BLaER1 treated with 17β-estradiol and CSF1 and Interleukin-3, amounts not matched to agents 10 nM and 100 nM (cell line): Measurements from ENCODE around the gene TAL1.
A peak's percentile ranks its signal among the peaks of the same experiment; 100 is the strongest.

ENCODE experiments used
- H3K27ac ChIP-seq, 11 experiments: shearing (Covaris generic); formaldehyde crosslinking; 2 replicates each; pipeline ENCODE4 v1.8.1; 2022
- H3K27me3 ChIP-seq, 11 experiments: shearing (Covaris generic); formaldehyde crosslinking; 2 replicates each; pipeline ENCODE4 v1.8.1; 2022
- H3K36me3 ChIP-seq, 11 experiments: shearing (Covaris generic); formaldehyde crosslinking; 2 replicates each; pipeline ENCODE4 v1.8.1; 2022
- H3K4me1 ChIP-seq, 10 experiments: shearing (Covaris generic); formaldehyde crosslinking; 2 replicates each; pipeline ENCODE4 v1.8.1; 2022
- H3K4me2 ChIP-seq, 11 experiments: shearing (Covaris generic); formaldehyde crosslinking; 2 replicates each; pipeline ENCODE4 v1.8.1; 2022
- H3K4me3 ChIP-seq, 10 experiments: shearing (Covaris generic); formaldehyde crosslinking; 2 replicates each; pipeline ENCODE4 v1.8.1; 2022
- H3K9ac ChIP-seq, 11 experiments: shearing (Covaris generic); formaldehyde crosslinking; 2 replicates each; pipeline ENCODE4 v1.8.1; 2022
- H3K9me3 ChIP-seq, 11 experiments: shearing (Covaris generic); formaldehyde crosslinking; replicated peaks in 1 of 11; 2 replicates each; pipeline ENCODE4 v1.8.1; 2022
- H4K20me1 ChIP-seq, 11 experiments: shearing (Covaris generic); formaldehyde crosslinking; 2 replicates each; pipeline ENCODE4 v1.8.1; 2022
- Cebpa-rat ChIP-seq, 11 experiments: shearing (Covaris generic); IDR thresholded peaks; 2 replicates each; pipeline ENCODE4 v1.8.1; 2022

The TAL1 gene

DNA sequence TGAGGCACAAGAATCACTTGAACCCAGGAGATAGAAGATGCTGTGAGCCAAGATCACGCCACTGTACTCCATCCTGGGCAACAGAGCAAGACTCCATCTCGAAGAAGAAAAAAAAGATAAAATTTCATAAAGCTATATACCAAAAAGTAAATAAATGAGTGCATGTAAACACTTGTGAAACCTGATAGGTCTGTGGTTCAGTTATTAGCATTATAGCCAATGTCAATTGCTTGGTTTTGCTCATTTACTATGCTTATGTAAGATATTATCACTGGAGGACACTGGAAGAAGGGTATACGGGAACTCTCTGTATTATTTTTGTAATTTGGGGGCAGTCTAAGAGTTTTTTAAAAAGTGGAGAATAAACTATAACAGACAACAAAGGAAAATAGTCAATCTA lies 17.7 kb upstream of the TAL1 start:
- Histone ChIP-seq H3K4me1 (peaks cover 0 to 5% (median 0%) of the 10 kb centered on the region in 10 experiments; a peak in 5 of 20 replicates), H3K9me3 (no peaks in the 10 kb centered on the region), H3K4me2 (no peak overlapping the region), H3K9ac (no peak overlapping the region), H3K27ac (no peak overlapping the region), H3K36me3 (peaks cover 0 to 59% (median 50%) of the 10 kb centered on the region in 11 experiments; a peak in 20 of 22 replicates), H3K27me3 (no peaks in the 10 kb centered on the region), H4K20me1 (peaks cover 0 to 3% (median 0%) of the 10 kb centered on the region in 11 experiments; a peak in 2 of 22 replicates), H3K4me3 (no peak overlapping the region)
- no peak for TF ChIP-seq Cebpa-rat (IDR thresholded peaks at IDR 0.05)

GRCh38 chr1:47244339-47244862 lies 12.4 kb upstream of the TAL1 start:
- H3K4me3 ChIP-seq = no peak overlapping the region
- peak overlapping the region in 3 of 11 experiments; percentile 43 to 61 (median 60); a peak in 7 of 22 replicates for H3K4me2 ChIP-seq
- no peak overlapping the region for H3K9ac ChIP-seq
- peaks cover 0 to 7% (median 6%) of the 10 kb centered on the region in 11 experiments; a peak in 16 of 22 replicates for H3K36me3 ChIP-seq
- H3K27me3 ChIP-seq = no peaks in the 10 kb centered on the region
- H3K27ac ChIP-seq = no peak overlapping the region
- no peaks in the 10 kb centered on the region for H3K9me3 ChIP-seq
- H4K20me1 ChIP-seq = no peaks in the 10 kb centered on the region; a peak in 1 of 22 replicates
- H3K4me1 ChIP-seq = peaks cover 0 to 28% (median 3%) of the 10 kb centered on the region in 10 experiments; a peak in 8 of 20 replicates
- no peak for TF ChIP-seq Cebpa-rat (IDR thresholded peaks at IDR 0.05)

- no peaks in the 10 kb centered on the region; a peak in 1 of 22 replicates for H4K20me1 ChIP-seq
- H3K9me3 ChIP-seq = no peaks in the 10 kb centered on the region
- no peak for TF ChIP-seq Cebpa-rat (IDR thresholded peaks at IDR 0.05)
- no peak overlapping the region for H3K27ac ChIP-seq
- no peaks in the 10 kb centered on the region for H3K27me3 ChIP-seq
- peaks cover 0 to 2% (median under 1%) of the 10 kb centered on the region in 11 experiments; a peak in 8 of 22 replicates for H3K36me3 ChIP-seq
- H3K4me1 ChIP-seq = peaks cover 0 to 33% (median 6%) of the 10 kb centered on the region in 10 experiments; a peak in 10 of 20 replicates
- H3K9ac ChIP-seq = no peak overlapping the region
- peak overlapping the region in 5 of 11 experiments; percentile 4 to 61 (median 43); a peak in 6 of 22 replicates for H3K4me2 ChIP-seq
- H3K4me3 ChIP-seq = no peak overlapping the region
Observed at GRCh38 chr1:47243910-47244309, 11.9 kb upstream of the TAL1 start.

DNA sequence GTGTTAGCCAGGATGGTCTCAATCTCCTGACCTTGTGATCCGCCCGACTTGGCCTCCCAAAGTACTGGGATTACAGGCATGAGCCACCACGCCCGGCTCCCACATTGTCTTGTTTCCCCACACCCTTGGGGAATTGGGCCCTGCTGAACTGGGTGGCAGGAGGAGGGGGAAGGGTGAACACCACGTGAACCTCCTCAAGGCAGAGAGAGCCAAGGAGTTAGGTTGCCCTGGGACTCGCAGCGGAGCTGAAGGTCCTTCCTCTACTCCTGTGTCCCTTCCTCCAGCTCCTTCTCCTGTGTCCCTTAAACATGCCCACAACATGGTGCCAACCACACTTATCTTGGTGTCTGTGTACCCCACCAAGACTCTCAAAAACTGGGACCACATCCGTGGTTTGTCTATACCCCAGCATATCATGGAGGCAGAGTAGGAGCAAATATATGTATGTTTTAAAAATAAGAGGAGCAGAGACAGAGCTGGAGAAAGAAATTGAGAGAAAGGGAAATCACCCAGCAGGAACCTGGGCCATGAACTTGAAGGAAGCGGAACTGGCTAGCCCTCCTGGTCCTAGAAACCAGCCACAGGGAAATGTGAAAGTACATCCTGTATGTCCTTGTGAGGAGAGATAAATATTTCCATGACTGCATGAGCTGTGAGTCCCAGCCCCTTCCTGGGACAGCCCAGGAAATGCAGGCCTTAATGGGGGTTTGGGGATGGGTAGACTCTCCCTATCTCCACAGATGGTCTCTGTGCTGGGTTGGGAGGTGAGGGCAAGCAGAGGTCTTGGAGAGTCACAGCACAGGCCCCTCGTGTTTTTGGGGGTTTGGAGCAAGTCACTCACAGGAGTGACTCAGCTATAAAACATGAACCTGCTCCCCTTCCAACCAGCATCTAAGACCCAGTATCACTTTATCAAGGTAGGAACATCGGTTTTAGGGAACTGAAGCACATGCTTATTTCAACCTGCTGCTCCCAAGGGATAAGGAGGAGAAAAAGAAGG lies 9.4 kb upstream of the TAL1 start:
- Histone ChIP-seq H3K27ac (no peak overlapping the region), H3K9me3 (no peaks in the 10 kb centered on the region), H3K9ac (no peak overlapping the region), H3K27me3 (peaks cover 0 to 1% (median 0%) of the 10 kb centered on the region in 11 experiments; a peak in 2 of 22 replicates), H3K36me3 (no peaks in the 10 kb centered on the region), H3K4me3 (no peak overlapping the region), H3K4me2 (peak overlapping the region in 3 of 11 experiments; percentile 11 to 20 (median 15); a peak in 2 of 22 replicates), H3K4me1 (peaks cover 0 to 58% (median 6%) of the 10 kb centered on the region in 10 experiments; a peak in 10 of 20 replicates), H4K20me1 (no peaks in the 10 kb centered on the region; a peak in 1 of 22 replicates)
- TF ChIP-seq Cebpa-rat (IDR thresholded peaks at IDR 0.05) = no peak

DNA sequence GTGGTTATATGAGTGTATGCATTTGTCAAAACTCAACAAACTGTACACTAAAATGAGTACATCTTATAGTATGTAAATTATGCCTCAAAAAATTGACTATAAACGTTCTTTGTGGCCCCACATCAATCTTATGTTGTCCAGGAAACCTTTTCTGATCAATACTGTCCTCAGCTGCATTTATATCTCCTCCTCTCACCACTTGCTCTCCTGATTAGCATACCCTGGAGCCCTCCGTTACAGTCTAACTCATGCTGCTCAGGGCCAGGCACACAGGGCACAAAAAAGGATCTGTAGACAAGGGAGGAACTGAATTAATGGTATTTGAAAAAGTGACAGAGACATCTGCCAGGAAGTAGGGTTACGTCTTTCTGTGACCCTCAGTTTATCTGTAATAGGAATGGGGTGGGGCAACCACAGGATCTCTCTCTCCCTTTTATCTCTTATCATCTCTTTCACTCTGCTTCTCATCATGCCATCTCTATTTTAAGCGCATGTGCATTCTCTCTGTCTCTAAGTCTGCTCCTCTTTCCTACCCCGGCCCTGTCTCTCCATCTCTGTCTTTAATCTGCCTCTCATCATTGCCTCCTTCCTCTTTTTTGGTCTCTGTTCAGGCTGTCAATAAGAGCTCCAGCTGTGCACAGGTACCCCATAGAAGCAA lies 7.0 kb upstream of the TAL1 start:
- Histone ChIP-seq H3K9me3 (no peaks in the 10 kb centered on the region), H3K27ac (no peak overlapping the region), H3K4me3 (no peak overlapping the region), H3K9ac (no peak overlapping the region), H3K4me1 (peaks cover 12 to 69% (median 21%) of the 10 kb centered on the region in 10 experiments), H3K27me3 (peaks cover under 1 to 25% (median 19%) of the 10 kb centered on the region in 11 experiments; a peak in 20 of 22 replicates), H4K20me1 (no peaks in the 10 kb centered on the region; a peak in 1 of 22 replicates), H3K36me3 (no peaks in the 10 kb centered on the region), H3K4me2 (0 out of 22 replicates have a peak overlapping the region, but pooled peaks of 1 of the 11 experiments have one; percentile 1)
- TF ChIP-seq Cebpa-rat (IDR thresholded peaks at IDR 0.05) = no peak

DNA sequence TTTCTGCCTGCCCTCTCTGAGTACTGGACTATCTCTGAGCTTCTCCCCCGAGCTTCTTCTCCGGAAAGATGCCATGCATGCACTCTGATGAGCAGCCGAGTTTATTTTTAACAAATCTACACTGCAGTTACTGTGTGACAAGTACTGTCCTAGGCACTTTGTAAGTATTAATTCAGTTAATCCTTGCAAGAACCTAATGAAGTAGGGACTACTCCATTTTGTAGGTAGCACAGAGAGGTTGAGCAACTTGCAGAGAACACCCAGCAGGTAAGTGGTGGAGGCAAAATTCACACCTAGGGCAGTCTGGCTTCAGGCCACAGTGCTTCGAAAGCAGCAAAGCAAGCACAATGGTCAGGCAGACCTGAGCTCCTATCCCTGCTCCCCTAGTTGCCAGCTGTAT lies 3.8 kb upstream of the TAL1 start:
- Histone ChIP-seq H3K4me2 (peak overlapping the region; percentile 66 to 88 (median 74)), H3K4me3 (0 out of 20 replicates have a peak overlapping the region, but pooled peaks of 1 of the 10 experiments have one; percentile 17), H3K27me3 (peaks cover 29 to 57% (median 52%) of the 10 kb centered on the region in 11 experiments), H3K4me1 (peaks cover 17 to 86% (median 35%) of the 10 kb centered on the region in 10 experiments), H3K36me3 (no peaks in the 10 kb centered on the region), H3K9me3 (peaks cover 0 to 22% (median 10%) of the 10 kb centered on the region in 11 experiments; a peak in 16 of 22 replicates), H4K20me1 (peaks cover 0 to 7% (median 0%) of the 10 kb centered on the region in 11 experiments; a peak in 5 of 22 replicates), H3K27ac (peak overlapping the region in 3 of 11 experiments; percentile 4 to 45 (median 42); a peak in 3 of 22 replicates), H3K9ac (peak overlapping the region in 4 of 11 experiments; percentile 20 to 43 (median 26); a peak in 4 of 22 replicates)
- no peak for TF ChIP-seq Cebpa-rat (IDR thresholded peaks at IDR 0.05)

GRCh38 chr1:47235241-47235681 lies 3.2 kb upstream of the TAL1 start:
- Histone ChIP-seq H3K36me3 (no peaks in the 10 kb centered on the region), H3K4me3 (peak overlapping the region in 2 of 10 experiments; percentile 17 to 19; a peak in 2 of 20 replicates), H3K27ac (peak overlapping the region in 3 of 11 experiments; percentile 4 to 45 (median 42); a peak in 5 of 22 replicates), H3K27me3 (peaks cover 34 to 63% (median 57%) of the 10 kb centered on the region in 11 experiments), H3K4me1 (peaks cover 17 to 91% (median 37%) of the 10 kb centered on the region in 10 experiments), H3K9me3 (peaks cover 0 to 28% (median 12%) of the 10 kb centered on the region in 11 experiments; a peak in 16 of 22 replicates), H4K20me1 (peaks cover 0 to 12% (median 0%) of the 10 kb centered on the region in 11 experiments; a peak in 7 of 22 replicates), H3K9ac (peak overlapping the region in 4 of 11 experiments; percentile 20 to 43 (median 26); a peak in 4 of 22 replicates), H3K4me2 (peak overlapping the region; percentile 66 to 88 (median 74))
- no peak for TF ChIP-seq Cebpa-rat (IDR thresholded peaks at IDR 0.05)

DNA sequence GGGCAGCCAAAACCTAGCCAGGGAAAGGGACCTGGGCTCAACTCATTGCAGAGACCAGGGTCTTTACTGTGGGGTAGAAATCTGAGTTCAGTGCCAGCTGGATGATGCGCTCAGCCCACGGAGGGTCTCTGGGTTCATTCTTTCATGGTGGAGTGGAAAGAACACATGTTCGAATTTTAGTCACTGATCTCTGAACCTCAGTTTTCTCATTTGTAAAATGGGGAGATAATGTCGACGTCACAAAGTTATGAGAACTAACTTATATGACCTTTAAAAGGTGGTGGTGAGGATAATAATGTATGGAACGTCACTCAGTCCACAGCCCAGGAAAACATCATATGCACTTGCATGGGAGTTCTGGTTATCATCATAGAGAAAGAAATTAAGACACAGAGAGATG lies 1.2 kb upstream of the TAL1 start:
- TF ChIP-seq Cebpa-rat (IDR thresholded peaks at IDR 0.05) = no peak
- H3K36me3 ChIP-seq = no peaks in the 10 kb centered on the region
- H3K4me1 ChIP-seq = peaks cover 13 to 92% (median 34%) of the 10 kb centered on the region in 10 experiments
- peaks cover 55 to 84% (median 78%) of the 10 kb centered on the region in 11 experiments for H3K27me3 ChIP-seq
- H3K4me2 ChIP-seq = peak overlapping the region in 3 of 11 experiments; percentile 83 to 88 (median 84); a peak in 4 of 22 replicates
- H4K20me1 ChIP-seq = peaks cover 0 to 32% (median 3%) of the 10 kb centered on the region in 11 experiments; a peak in 8 of 22 replicates
- no peak overlapping the region for H3K9ac ChIP-seq
- H3K27ac ChIP-seq = no peak overlapping the region
- no peak overlapping the region for H3K4me3 ChIP-seq
- H3K9me3 ChIP-seq = peaks cover 0 to 40% (median 12%) of the 10 kb centered on the region in 11 experiments; a peak in 17 of 22 replicates
